Stomach smooth muscle (tissue), 2 donors: ENCODE results near the gene TAF11L13.
"Not testable (repeated sequence)": the region's sequence is repeated elsewhere in the genome, so short reads cannot be mapped to it uniquely, and the experiment has no call there.

Experiments
- H3K27ac ChIP-seq: one replicate; pipeline ENCODE4 v1.7.0; 2013; ENCODE audit warnings: mild to moderate bottlenecking, low read length, inconsistent platforms
- H3K27me3 ChIP-seq, 2 donors: one replicate each; pipeline ENCODE4 v1.7.0; 2013; ENCODE audit warnings: low read length in 2 of 2; ENCODE audit not compliant: insufficient read depth in 2 of 2, control insufficient read depth in 1 of 2
- H3K36me3 ChIP-seq, 2 donors: one replicate each; pipeline ENCODE4 v1.7.0; 2013; ENCODE audit warnings: low read length in 2 of 2; ENCODE audit not compliant: control insufficient read depth in 2 of 2, insufficient read depth in 2 of 2
- H3K4me1 ChIP-seq: one replicate; pipeline ENCODE4 v1.7.0; 2013; ENCODE audit warnings: low read length; ENCODE audit not compliant: control insufficient read depth, insufficient read depth
- H3K4me3 ChIP-seq, 2 donors: one replicate each; pipeline ENCODE4 v1.7.0; 2013; ENCODE audit warnings: low read length in 2 of 2
- H3K9ac ChIP-seq, 2 donors: one replicate each; pipeline ENCODE4 v1.7.0; 2013; ENCODE audit warnings: low read length in 2 of 2, mild to moderate bottlenecking in 1 of 2
- H3K9me3 ChIP-seq, 2 donors: one replicate each; pipeline ENCODE4 v1.7.0; 2013; ENCODE audit warnings: low read length in 2 of 2; ENCODE audit not compliant: control insufficient read depth in 2 of 2
- donor health status: healthy.
- donor health status: Pancreatic carcinoma.

TAF11L13 gene

GRCh38 chr5:17620627-17621026 lies 11.3 kb upstream of the TAF11L13 start:
- Histone ChIP-seq H3K27me3 (no peaks in the 10 kb centered on the region), H3K4me1 (no peaks in the 10 kb centered on the region), H3K9me3 (no peaks in the 10 kb centered on the region), H3K27ac (no peak overlapping the region), H3K9ac (no peak overlapping the region), H3K36me3 (no peaks in the 10 kb centered on the region), H3K4me3 (no peak overlapping the region)

GRCh38 chr5:17625686-17626085 lies 6.2 kb upstream of the TAF11L13 start:
- H3K27me3 ChIP-seq = no peaks in the 10 kb centered on the region
- H3K9me3 ChIP-seq = no peaks in the 10 kb centered on the region
- no peak overlapping the region for H3K27ac ChIP-seq
- no peak overlapping the region for H3K9ac ChIP-seq
- no peaks in the 10 kb centered on the region for H3K36me3 ChIP-seq
- no peak overlapping the region for H3K4me3 ChIP-seq
- H3K4me1 ChIP-seq = no peaks in the 10 kb centered on the region

- no peaks in the 10 kb centered on the region for H3K36me3 ChIP-seq
- no peak within 1 kb of the TSS for H3K27ac ChIP-seq
- H3K9me3 ChIP-seq = no peaks in the 10 kb centered on the region
- H3K4me3 ChIP-seq = no peak within 1 kb of the TSS
- H3K27me3 ChIP-seq = no peaks in the 10 kb centered on the region
- H3K9ac ChIP-seq = no peak within 1 kb of the TSS
- no peaks in the 10 kb centered on the region for H3K4me1 ChIP-seq
These were observed 2.3 kb downstream of the TAF11L13 start, which contains the start of gene TAF11L14 for GRCh38 chr5:17634160-17634559. TAF11L14 (plus strand) TSS chr5:17634460.

DNA sequence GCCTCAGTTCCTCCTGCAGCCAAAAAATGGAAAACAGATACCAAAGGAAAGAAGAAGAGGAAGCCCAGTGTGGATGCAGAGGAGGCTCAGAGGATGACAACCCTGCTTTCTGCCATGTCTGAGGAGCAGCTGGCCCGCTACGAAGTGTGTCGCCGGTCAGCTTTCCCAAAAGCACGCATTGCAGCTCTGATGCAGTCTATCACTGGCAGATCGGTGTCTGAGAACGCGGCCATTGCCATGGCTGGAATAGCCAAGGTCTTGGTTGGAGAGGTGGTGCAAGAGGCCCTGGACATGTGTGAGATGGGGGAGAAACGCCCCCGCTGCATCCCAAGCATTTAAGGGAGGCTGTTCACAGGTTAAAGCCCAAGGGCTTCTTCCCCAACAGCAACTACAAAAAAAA lies 17.3 kb downstream of the TAF11L13 start:
- H3K9ac ChIP-seq, H3K27ac ChIP-seq, H3K4me1 ChIP-seq, H3K27me3 ChIP-seq, H3K9me3 ChIP-seq, H3K36me3 ChIP-seq, H3K4me3 ChIP-seq: not testable (repeated sequence)

DNA sequence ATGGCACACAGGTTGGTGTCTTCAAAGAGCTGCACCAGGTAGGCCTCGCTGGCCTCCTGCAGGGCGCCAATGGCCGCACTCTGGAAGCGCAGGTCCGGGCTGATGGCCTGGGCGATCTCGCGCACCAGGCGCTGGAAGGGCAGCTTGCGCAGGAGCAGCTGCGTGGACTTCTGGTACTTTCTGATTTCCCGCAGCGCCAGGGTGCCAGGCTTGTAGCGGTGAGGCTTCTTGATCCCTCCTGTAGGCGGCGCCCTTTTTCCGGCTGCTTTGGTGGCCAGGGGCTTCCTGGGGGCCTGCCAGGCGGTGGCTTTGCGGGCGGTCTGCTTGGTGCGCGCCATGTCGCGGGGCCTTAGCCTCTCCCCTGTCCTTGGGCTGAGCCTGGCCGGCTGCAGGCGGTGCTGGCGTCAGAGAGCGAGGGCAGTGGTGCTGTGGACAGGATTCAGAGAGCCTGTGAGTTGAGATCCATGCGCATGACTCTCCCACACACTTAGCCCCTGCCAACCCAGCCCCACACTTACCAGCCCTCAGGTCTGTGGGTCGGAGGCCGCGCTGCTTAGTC lies 23.4 kb downstream of the TAF11L13 start:
- not testable (repeated sequence) for H3K4me1 ChIP-seq, H3K9ac ChIP-seq, H3K9me3 ChIP-seq, H3K27ac ChIP-seq, H3K36me3 ChIP-seq, H3K27me3 ChIP-seq, H3K4me3 ChIP-seq

GRCh38 chr5:17655921-17656320 lies 24.0 kb downstream of the TAF11L13 start:
- H3K4me3 ChIP-seq = no peak overlapping the region
- no peaks in the 10 kb centered on the region for H3K27me3 ChIP-seq
- no peaks in the 10 kb centered on the region for H3K9me3 ChIP-seq
- no peak overlapping the region for H3K27ac ChIP-seq
- no peak overlapping the region for H3K9ac ChIP-seq
- H3K4me1 ChIP-seq = no peaks in the 10 kb centered on the region
- H3K36me3 ChIP-seq = no peaks in the 10 kb centered on the region

- no peaks in the 10 kb centered on the region for H3K9me3 ChIP-seq
- no peaks in the 10 kb centered on the region for H3K36me3 ChIP-seq
- no peak overlapping the region for H3K4me3 ChIP-seq
- H3K27me3 ChIP-seq = no peaks in the 10 kb centered on the region
- no peak overlapping the region for H3K9ac ChIP-seq
- no peak overlapping the region for H3K27ac ChIP-seq
- no peaks in the 10 kb centered on the region for H3K4me1 ChIP-seq
These were observed 31.3 kb downstream of the TAF11L13 start for GRCh38 chr5:17663182-17663581.

GRCh38 chr5:17665836-17666235 lies 33.9 kb downstream of the TAF11L13 start:
- H3K36me3 ChIP-seq = no peaks in the 10 kb centered on the region
- H3K27me3 ChIP-seq = no peaks in the 10 kb centered on the region
- H3K9me3 ChIP-seq = no peaks in the 10 kb centered on the region
- no peak overlapping the region for H3K27ac ChIP-seq
- H3K4me1 ChIP-seq = no peaks in the 10 kb centered on the region
- no peak overlapping the region for H3K4me3 ChIP-seq
- no peak overlapping the region for H3K9ac ChIP-seq

GRCh38 chr5:17666726-17667235 lies 34.9 kb downstream of the TAF11L13 start:
- Histone ChIP-seq H3K4me1 (no peaks in the 10 kb centered on the region), H3K27ac (no peak overlapping the region), H3K9ac (no peak overlapping the region), H3K9me3 (no peaks in the 10 kb centered on the region), H3K27me3 (no peaks in the 10 kb centered on the region), H3K4me3 (no peak overlapping the region), H3K36me3 (no peaks in the 10 kb centered on the region)

DNA sequence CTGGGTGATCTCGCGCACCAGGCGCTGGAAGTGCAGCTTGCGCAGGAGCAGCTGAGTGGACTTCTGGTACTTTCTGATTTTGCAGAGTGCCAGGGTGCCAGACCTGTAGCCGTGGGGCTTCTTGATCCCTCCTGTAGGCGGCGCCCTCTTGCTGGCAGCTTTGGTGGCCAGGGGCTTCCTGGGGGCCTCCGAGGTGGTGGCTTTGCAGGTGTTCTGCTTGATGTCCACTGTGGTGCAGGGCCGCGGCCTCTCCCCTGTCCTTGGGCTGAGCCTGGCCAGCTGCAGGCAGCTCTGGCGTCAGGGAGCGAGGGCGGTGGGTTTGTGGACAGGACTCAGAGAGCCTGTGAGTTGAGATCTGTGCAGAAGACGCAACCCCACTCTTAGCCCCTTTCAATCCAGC lies 38.5 kb downstream of the TAF11L13 start:
- Histone ChIP-seq H3K4me3 (no peak overlapping the region), H3K27me3 (no peaks in the 10 kb centered on the region), H3K27ac (no peak overlapping the region), H3K9me3 (no peaks in the 10 kb centered on the region), H3K9ac (no peak overlapping the region), H3K4me1 (no peaks in the 10 kb centered on the region), H3K36me3 (no peaks in the 10 kb centered on the region)

- H3K9me3 ChIP-seq = no peaks in the 10 kb centered on the region
- no peak overlapping the region for H3K27ac ChIP-seq
- H3K36me3 ChIP-seq = no peaks in the 10 kb centered on the region
- no peak overlapping the region for H3K9ac ChIP-seq
- H3K27me3 ChIP-seq = no peaks in the 10 kb centered on the region
- no peak overlapping the region for H3K4me3 ChIP-seq
- H3K4me1 ChIP-seq = no peaks in the 10 kb centered on the region
These were observed 47.0 kb downstream of the TAF11L13 start for GRCh38 chr5:17678751-17679324.
